Calu3 (cell line): Measurements from ENCODE around the gene RANBP6. TPM values are rescaled to one million over a fixed set of nuclear protein-coding genes. Genes with fewer than 3 reads are reported as not detected.

Source experiments
- BruUV-seq: library from RNA; stranded (reverse); fragments of 400-500 nt; replicated peaks from 2 replicates; lab custom pipeline; 2021; lab: Mats Ljungman, UMichigan
- CTCF ChIA-PET: fragments of 300-600 bp; sonication (Branson Sonifier 250); formaldehyde crosslinking; loops from one replicate; lab custom pipeline; 2022; ENCODE audit warnings: antibody characterized with exemption; lab: Charles Lee
- DNase-seq: peaks from one replicate; pipeline ENCODE4 v3.0.0; 2022
- H3K27ac Mint-ChIP-seq: one replicate; pipeline ENCODE4 v1.8.0; 2022; ENCODE audit warnings: mixed read lengths; ENCODE audit not compliant: unreplicated experiment
- H3K27me3 Mint-ChIP-seq: one replicate; pipeline ENCODE4 v1.8.0; 2022; ENCODE audit warnings: mixed read lengths; ENCODE audit not compliant: unreplicated experiment
- H3K36me3 Mint-ChIP-seq: one replicate; pipeline ENCODE4 v1.8.0; 2022; ENCODE audit warnings: mild to moderate bottlenecking, moderate library complexity, mixed read lengths; ENCODE audit not compliant: insufficient read depth, unreplicated experiment
- H3K4me1 Mint-ChIP-seq: one replicate; pipeline ENCODE4 v1.8.0; 2022; ENCODE audit warnings: mild to moderate bottlenecking, low read depth, mixed read lengths; ENCODE audit not compliant: unreplicated experiment
- H3K4me3 Mint-ChIP-seq: one replicate; pipeline ENCODE4 v1.8.0; 2022; ENCODE audit warnings: mild to moderate bottlenecking, low read depth, moderate library complexity, mixed read lengths; ENCODE audit not compliant: unreplicated experiment
- H3K9me3 Mint-ChIP-seq: one replicate; pipeline ENCODE4 v1.8.0; 2022; ENCODE audit warnings: low read depth, mixed read lengths; ENCODE audit not compliant: unreplicated experiment
- intact Hi-C: fragments of 100-400 bp; cut with micrococcal nuclease; formaldehyde crosslinking; loops from one replicate; pipeline ENCODE4 v1.10.0; 2022; ENCODE audit not compliant: unreplicated experiment
- total RNA-seq: library from RNA; stranded (reverse); gene quantifications from 2 replicates; pipeline ENCODE4 v1.2.3, GENCODE V29; 2022
- TF ChIP-seq, protein P1 (sequence below): fragments of 200-600 bp; IDR thresholded peaks from one replicate; pipeline ENCODE4 v1.8.0; 2022; ENCODE audit warnings: antibody characterized with exemption; ENCODE audit not compliant: unreplicated experiment

Gene RANBP6
- total RNA-seq, 1 experiment from 2014 or later = 16.1 TPM

DNA sequence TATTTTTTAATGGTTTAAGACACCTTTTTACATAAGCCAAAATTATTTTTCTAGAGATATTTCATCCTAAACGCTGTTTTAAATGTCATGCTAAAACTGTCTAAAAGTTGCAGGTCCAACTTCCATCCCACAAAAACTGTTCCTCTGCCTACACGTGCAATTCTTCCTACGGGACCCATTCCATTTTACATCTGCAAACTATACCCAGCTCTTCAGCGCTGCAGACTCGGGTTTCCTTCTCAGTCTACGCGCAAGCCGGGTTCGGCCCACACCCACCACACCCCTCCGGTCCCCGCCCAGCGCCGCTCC lies 8.7 kb downstream of the RANBP6 start:
- no peak for DNase-seq
- Mint-ChIP-seq H3K27ac (peak overlapping the region; percentile 62), H3K4me1 (no peaks in the 10 kb centered on the region), H3K27me3 (no peaks in the 10 kb centered on the region), H3K4me3 (peak overlapping the region; percentile 89), H3K36me3 (peaks cover 25% of the 10 kb centered on the region), H3K9me3 (no peaks in the 10 kb centered on the region)
- CTCF ChIA-PET = interaction anchor here (0.9 kb wide), 1 partner anchor 208 kb away, joined by 4 read pairs; no protein-coding TSS in a partner anchor
- intact Hi-C loops = no loop called here
- BruUV-seq = no TSS peak
- TF ChIP-seq, protein P1, sequence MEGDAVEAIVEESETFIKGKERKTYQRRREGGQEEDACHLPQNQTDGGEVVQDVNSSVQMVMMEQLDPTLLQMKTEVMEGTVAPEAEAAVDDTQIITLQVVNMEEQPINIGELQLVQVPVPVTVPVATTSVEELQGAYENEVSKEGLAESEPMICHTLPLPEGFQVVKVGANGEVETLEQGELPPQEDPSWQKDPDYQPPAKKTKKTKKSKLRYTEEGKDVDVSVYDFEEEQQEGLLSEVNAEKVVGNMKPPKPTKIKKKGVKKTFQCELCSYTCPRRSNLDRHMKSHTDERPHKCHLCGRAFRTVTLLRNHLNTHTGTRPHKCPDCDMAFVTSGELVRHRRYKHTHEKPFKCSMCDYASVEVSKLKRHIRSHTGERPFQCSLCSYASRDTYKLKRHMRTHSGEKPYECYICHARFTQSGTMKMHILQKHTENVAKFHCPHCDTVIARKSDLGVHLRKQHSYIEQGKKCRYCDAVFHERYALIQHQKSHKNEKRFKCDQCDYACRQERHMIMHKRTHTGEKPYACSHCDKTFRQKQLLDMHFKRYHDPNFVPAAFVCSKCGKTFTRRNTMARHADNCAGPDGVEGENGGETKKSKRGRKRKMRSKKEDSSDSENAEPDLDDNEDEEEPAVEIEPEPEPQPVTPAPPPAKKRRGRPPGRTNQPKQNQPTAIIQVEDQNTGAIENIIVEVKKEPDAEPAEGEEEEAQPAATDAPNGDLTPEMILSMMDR = no peak

DNA sequence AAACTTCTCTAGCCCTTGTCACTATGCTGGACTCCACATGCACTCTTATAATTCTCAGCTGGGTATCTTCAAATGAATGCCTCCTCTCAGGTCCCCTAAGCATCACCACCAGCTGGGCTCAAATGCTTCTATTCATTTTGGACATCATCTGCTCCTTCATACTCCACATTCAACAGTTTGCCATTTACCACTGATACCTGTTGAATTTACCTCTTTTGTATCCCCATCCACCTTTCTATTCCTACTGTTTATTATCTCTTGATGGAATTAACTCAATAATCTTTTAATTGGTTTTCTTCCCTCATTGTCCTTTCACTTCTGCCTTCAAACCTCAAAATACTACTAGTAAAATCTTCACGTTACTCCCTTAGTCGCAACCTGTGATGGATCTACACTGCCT lies 14.5 kb downstream of the RANBP6 start:
- Mint-ChIP-seq H3K27me3 (no peaks in the 10 kb centered on the region), H3K9me3 (no peaks in the 10 kb centered on the region), H3K4me1 (no peaks in the 10 kb centered on the region), H3K36me3 (no peaks in the 10 kb centered on the region), H3K27ac (no peak overlapping the region), H3K4me3 (no peak overlapping the region)
- DNase-seq = no peak
- TF ChIP-seq, protein P1 = no peak
- intact Hi-C loops = no loop called here
- BruUV-seq = no TSS peak
- CTCF ChIA-PET = no interaction called here

DNA sequence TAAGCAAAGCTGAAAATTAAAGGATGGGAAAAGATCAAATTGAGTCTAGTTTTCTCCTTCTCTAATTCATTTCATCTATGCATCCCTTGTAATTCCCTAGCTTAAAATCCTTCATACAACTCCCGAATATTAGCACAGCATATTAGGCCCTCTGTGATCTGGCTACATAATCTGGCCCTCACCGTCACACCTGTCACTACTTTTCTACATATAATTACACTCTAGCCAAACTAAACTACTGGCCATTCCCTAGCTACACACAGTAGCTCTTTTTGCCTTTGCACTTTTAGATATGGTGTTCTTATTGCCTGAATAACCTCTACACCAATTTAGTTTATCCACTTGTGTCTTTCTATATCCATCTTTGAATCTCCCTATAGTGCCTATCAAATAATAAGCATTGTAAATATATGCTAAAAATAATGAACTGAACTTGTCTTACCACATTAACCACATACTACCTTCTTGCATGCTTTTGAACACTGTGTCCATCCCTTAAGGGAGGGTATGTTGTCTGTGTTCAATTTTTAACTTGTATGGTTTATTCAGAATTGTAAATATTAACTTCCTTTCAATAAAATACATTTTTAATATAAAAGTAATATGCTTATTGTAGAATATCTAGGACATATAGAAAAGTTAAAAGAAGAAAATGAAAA lies 15.9 kb downstream of the RANBP6 start:
- DNase-seq = no peak
- BruUV-seq = no TSS peak
- no peaks in the 10 kb centered on the region for H3K36me3 Mint-ChIP-seq
- intact Hi-C loops = no loop called here
- no peaks in the 10 kb centered on the region for H3K27me3 Mint-ChIP-seq
- H3K4me3 Mint-ChIP-seq = no peak overlapping the region
- H3K27ac Mint-ChIP-seq = no peak overlapping the region
- H3K4me1 Mint-ChIP-seq = no peaks in the 10 kb centered on the region
- CTCF ChIA-PET = interaction anchor here (0.6 kb wide), 1 partner anchor 306 kb away, joined by 6 read pairs; no protein-coding TSS in a partner anchor
- TF ChIP-seq, protein P1 = no peak
- H3K9me3 Mint-ChIP-seq = no peaks in the 10 kb centered on the region

DNA sequence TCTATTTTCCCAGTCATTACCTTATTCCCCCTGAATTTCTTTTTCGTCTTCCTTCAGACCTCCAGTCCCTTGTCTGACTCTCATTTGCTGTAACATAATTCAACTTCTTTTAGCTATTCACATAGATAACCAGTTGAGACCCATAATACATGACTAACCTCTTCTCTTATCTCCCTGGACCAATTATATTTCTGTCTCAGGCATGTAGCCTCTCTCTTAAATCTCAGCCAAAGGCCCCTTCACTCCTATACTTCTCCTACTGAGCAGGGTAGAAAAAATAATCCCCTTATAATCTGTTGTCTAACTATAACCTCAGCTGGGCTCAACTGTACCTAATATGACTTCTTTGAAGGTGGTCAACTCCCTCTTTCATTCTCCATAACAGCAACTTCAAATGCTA lies 20.9 kb downstream of the RANBP6 start:
- CTCF ChIA-PET = no interaction called here
- no peak overlapping the region for H3K4me3 Mint-ChIP-seq
- H3K36me3 Mint-ChIP-seq = no peaks in the 10 kb centered on the region
- no peak overlapping the region for H3K27ac Mint-ChIP-seq
- no TSS peak for BruUV-seq
- TF ChIP-seq, protein P1 = no peak
- no peaks in the 10 kb centered on the region for H3K9me3 Mint-ChIP-seq
- no peaks in the 10 kb centered on the region for H3K27me3 Mint-ChIP-seq
- no peaks in the 10 kb centered on the region for H3K4me1 Mint-ChIP-seq
- intact Hi-C loops = no loop called here
- no peak for DNase-seq
